B cell (primary cell): ENCODE results near the gene STARD10. TPM values are rescaled to one million over a fixed set of nuclear protein-coding genes. Genes with fewer than 3 reads are reported as not detected.

Experiments used
- ATAC-seq: fragments of 200-7000 bp; cut with Tn5 transposase; one replicate; pipeline ENCODE4 v1.10.0; 2021; ENCODE audit warnings: low read depth, mild to moderate bottlenecking, moderate number of reproducible peaks, moderate library complexity
- CTCF ChIA-PET: fragments of 350-600 bp; sonication (Branson Sonifier 250); formaldehyde crosslinking; loops from one replicate; lab custom pipeline; 2021; ENCODE audit warnings: antibody characterized with exemption, inconsistent platforms; lab: Charles Lee
- POLR2A ChIA-PET: fragments of 350-600 bp; sonication (Branson Sonifier 250); formaldehyde crosslinking; loops from one replicate; lab custom pipeline; 2021; ENCODE audit warnings: antibody characterized with exemption; lab: Charles Lee
- DNase-seq: peaks from one replicate; pipeline ENCODE4 v3.0.0; 2013
- H2AFZ ChIP-seq: 2 replicates; pipeline ENCODE4 v1.6.1; 2012; ENCODE audit warnings: mild to moderate bottlenecking, low read depth, low read length; ENCODE audit not compliant: insufficient read depth, poor library complexity, severe bottlenecking
- H3K27ac ChIP-seq, 2 donors: 1 replicate in 1 of 2; 2 replicates in 1 of 2; pipeline ENCODE4 v1.5.1; 2012 to 2013; ENCODE audit warnings: low read length in 2 of 2, mild to moderate bottlenecking in 2 of 2, moderate library complexity in 1 of 2
- H3K27me3 ChIP-seq, 4 experiments: fragments of 200-600 bp in 1 of 4; sonication (generic) in 1 of 4; replicated peaks in 1 of 4; 1 replicate in 2 of 4; 2 replicates in 2 of 4; pipeline versions ENCODE4 v1.6.1 to v1.7.0; 2013 to 2016; ENCODE audit warnings: low read length in 3 of 4, mild to moderate bottlenecking in 2 of 4, mixed read lengths in 1 of 4, moderate library complexity in 1 of 4; ENCODE audit not compliant: insufficient read depth in 4 of 4, control insufficient read depth in 3 of 4; ENCODE audit errors: control extremely low read depth in 1 of 4
- H3K36me3 ChIP-seq, 2 experiments: replicated peaks in 1 of 2; 1 replicate in 1 of 2; 2 replicates in 1 of 2; pipeline versions ENCODE4 v1.6.1 to v1.7.1; 2013; ENCODE audit warnings: low read length in 1 of 2; ENCODE audit not compliant: insufficient read depth in 2 of 2, control insufficient read depth in 1 of 2; ENCODE audit errors: control extremely low read depth in 1 of 2, extremely low read depth in 1 of 2
- H3K4me1 ChIP-seq, 2 donors: fragments of 200-600 bp in 1 of 2; sonication (generic) in 1 of 2; 1 replicate in 1 of 2; 2 replicates in 1 of 2; pipeline versions ENCODE4 v1.5.1 to v1.6.1; 2013 to 2017; ENCODE audit warnings: low read length in 2 of 2; ENCODE audit not compliant: control insufficient read depth in 2 of 2, insufficient read depth in 2 of 2
- H3K4me2 ChIP-seq: replicated peaks from 2 replicates; pipeline ENCODE3; 2012; ENCODE audit warnings: mild to moderate bottlenecking, low read depth, low read length; ENCODE audit not compliant: poor library complexity, severe bottlenecking
- H3K4me3 ChIP-seq, 5 experiments: fragments of 200-600 bp in 1 of 5; sonication (generic) in 1 of 5; 1 replicate in 3 of 5; 2 replicates in 2 of 5; pipeline versions ENCODE4 v1.5.1 to v1.7.0; 2011 to 2016; ENCODE audit warnings: low read length in 4 of 5, mild to moderate bottlenecking in 4 of 5, low read depth in 2 of 5, control low read depth in 1 of 5, moderate library complexity in 1 of 5; ENCODE audit not compliant: insufficient read depth in 1 of 5; ENCODE audit errors: control extremely low read depth in 1 of 5, extremely low read depth in 1 of 5
- H3K79me2 ChIP-seq: fragments of 200-600 bp; sonication (generic); one replicate; pipeline ENCODE4 v1.6.0; 2016; ENCODE audit warnings: low read length; ENCODE audit not compliant: control insufficient read depth, insufficient read depth
- H3K9ac ChIP-seq: fragments of 200-600 bp; sonication (generic); 2 replicates; pipeline ENCODE4 v1.6.1; 2017; ENCODE audit warnings: mild to moderate bottlenecking, low read length, moderate library complexity
- H3K9me3 ChIP-seq, 3 donors: one replicate each; pipeline versions ENCODE4 v1.6.1 to v1.7.1; 2013; ENCODE audit warnings: low read length in 2 of 3; ENCODE audit not compliant: control insufficient read depth in 2 of 3, insufficient read depth in 1 of 3; ENCODE audit errors: control extremely low read depth in 1 of 3
- H4K20me1 ChIP-seq: 2 replicates; pipeline ENCODE4 v1.6.0; 2012; ENCODE audit warnings: mild to moderate bottlenecking, low read length; ENCODE audit not compliant: insufficient read depth, control insufficient read depth, poor library complexity, severe bottlenecking
- H3K27ac Mint-ChIP-seq: one replicate; pipeline ENCODE4 v1.8.0; 2021; ENCODE audit warnings: mixed read lengths
- H3K27me3 Mint-ChIP-seq: one replicate; pipeline ENCODE4 v1.8.0; 2021; ENCODE audit warnings: mixed read lengths
- H3K4me1 Mint-ChIP-seq: one replicate; pipeline ENCODE4 v1.8.0; 2021; ENCODE audit warnings: mixed read lengths
- H3K4me3 Mint-ChIP-seq: one replicate; pipeline ENCODE4 v1.8.0; 2021; ENCODE audit warnings: mixed read lengths
- H3K9me3 Mint-ChIP-seq: one replicate; pipeline ENCODE4 v1.8.0; 2022; ENCODE audit warnings: mixed read lengths; ENCODE audit not compliant: insufficient read depth
- CTCF ChIP-seq: fragments of 200-600 bp; IDR thresholded peaks from one replicate; pipeline ENCODE4 v1.8.0; 2022; ENCODE audit warnings: antibody characterized with exemption, mild to moderate bottlenecking
- EZH2 ChIP-seq: IDR thresholded peaks from 2 replicates; pipeline ENCODE4 v1.6.1; 2012; ENCODE audit warnings: borderline replicate concordance, low read depth, mild to moderate bottlenecking, moderate library complexity, low read length; ENCODE audit not compliant: insufficient read depth, poor library complexity, severe bottlenecking
- WGBS: methylation state at CpG from one replicate; pipeline ENCODE4 v1.1.5; 2013; ENCODE audit warnings: missing lambda C conversion rate; ENCODE audit not compliant: insufficient coverage; 5-methylcytosine and 5-hydroxymethylcytosine counted together
- intact Hi-C: fragments of 100-400 bp; cut with micrococcal nuclease; formaldehyde crosslinking; loops from one replicate; pipeline ENCODE4 v1.10.0; 2022
- polyA plus RNA-seq: library from polyadenylated mRNA; depleted of rRNA; stranded (reverse); fragments of >200 nt; gene quantifications from 2 replicates; pipeline ENCODE4 v1.2.3, GENCODE V29; 2012
- total RNA-seq, 2 donors: library from RNA; stranded (reverse); fragments of 120-200 nt in 1 of 2; gene quantifications; 1 replicate in 1 of 2; 2 replicates in 1 of 2; pipeline versions ENCODE4 v1.2.3 to v1.2.4, GENCODE V29; 2013 to 2022

STARD10 gene
- total and polyA plus RNA-seq, 2 donors (not counting 1 experiment from before 2014, with no cell fraction given) = 37.5 to 39.2 TPM

- H3K27me3 Mint-ChIP-seq = no peaks in the 10 kb centered on the region
- ChIA-PET CTCF (interaction anchor here (1.0 to 1.4 kb wide), 3 partner anchors 9 to 43 kb away, joined by 3 to 4 read pairs (median 4); no protein-coding TSS in a partner anchor), POLR2A (no interaction called here)
- ATAC-seq (no peak), DNase-seq (no peak)
- Histone ChIP-seq H3K36me3 (no peaks in the 10 kb centered on the region), H3K4me1 (peaks cover 5 to 7% of the 10 kb centered on the region in 2 donors), H3K27ac (no peak overlapping the region), H3K9ac (no peak overlapping the region), H3K4me2 (no peak overlapping the region), H2AFZ (no peak overlapping the region), H4K20me1 (no peaks in the 10 kb centered on the region), H3K9me3 (no peaks in the 10 kb centered on the region), H3K79me2 (no peaks in the 10 kb centered on the region), H3K27me3 (no peaks in the 10 kb centered on the region), H3K4me3 (no peak overlapping the region)
- no peak overlapping the region for H3K4me3 Mint-ChIP-seq
- no peak for TF ChIP-seq EZH2
- no peak for TF ChIP-seq CTCF
- no peak overlapping the region for H3K27ac Mint-ChIP-seq
- H3K4me1 Mint-ChIP-seq = peaks cover 13% of the 10 kb centered on the region
- 100% methylated on average over 1 of the region's 3 CpGs for WGBS
- H3K9me3 Mint-ChIP-seq = no peaks in the 10 kb centered on the region
- intact Hi-C loops = no loop called here
These were observed 25.3 kb downstream of the STARD10 start for GRCh38 chr11:72768581-72768980.

- TF ChIP-seq EZH2 = no peak
- TF ChIP-seq CTCF = no peak
- ATAC-seq = no peak
- peaks cover 21% of the 10 kb centered on the region for H3K4me1 Mint-ChIP-seq
- Histone ChIP-seq H3K27me3 (no peaks in the 10 kb centered on the region), H2AFZ (no peak overlapping the region), H4K20me1 (no peaks in the 10 kb centered on the region), H3K9me3 (no peaks in the 10 kb centered on the region), H3K4me3 (no peak overlapping the region), H3K36me3 (no peaks in the 10 kb centered on the region), H3K4me1 (peaks cover 17 to 18% of the 10 kb centered on the region in 2 donors), H3K4me2 (no peak overlapping the region), H3K27ac (no peak overlapping the region), H3K79me2 (no peaks in the 10 kb centered on the region), H3K9ac (no peak overlapping the region)
- intact Hi-C loops = no loop called here
- DNase-seq = no peak
- no peak overlapping the region for H3K4me3 Mint-ChIP-seq
- CTCF ChIA-PET = interaction anchor here (1.1 to 1.4 kb wide), 2 partner anchors 10 to 25 kb away, joined by 4 read pairs; no protein-coding TSS in a partner anchor
- POLR2A ChIA-PET = no interaction called here
- no peaks in the 10 kb centered on the region for H3K9me3 Mint-ChIP-seq
- WGBS = 100% methylated on average over 4 of the region's 4 CpGs
- H3K27me3 Mint-ChIP-seq = no peaks in the 10 kb centered on the region
- H3K27ac Mint-ChIP-seq = no peak overlapping the region
These were observed 26.4 kb downstream of the STARD10 start for GRCh38 chr11:72767203-72768062.
